Keratinocyte (primary cell): ENCODE results near the gene ZNF768.

Experiments
- EZH2 ChIP-seq: IDR thresholded peaks from one replicate; pipeline ENCODE4 v1.6.1; 2012; ENCODE audit warnings: inconsistent platforms, mild to moderate bottlenecking, low read length, moderate library complexity
- TF ChIP-seq, protein P1 (sequence below), 3 experiments: IDR thresholded peaks in 1 of 3; conservative IDR thresholded peaks in 1 of 3; optimal IDR thresholded peaks in 1 of 3; 2 replicates in 2 of 3; 3 replicates in 1 of 3; pipeline versions ENCODE3 to v1.5.1; 2011; ENCODE audit warnings: low read length in 3 of 3, mild to moderate bottlenecking in 3 of 3, moderate library complexity in 2 of 3, control low read depth in 1 of 3, inconsistent platforms in 1 of 3; ENCODE audit not compliant: insufficient read depth in 2 of 3; ENCODE audit errors: extremely low read depth in 1 of 3

DNA sequence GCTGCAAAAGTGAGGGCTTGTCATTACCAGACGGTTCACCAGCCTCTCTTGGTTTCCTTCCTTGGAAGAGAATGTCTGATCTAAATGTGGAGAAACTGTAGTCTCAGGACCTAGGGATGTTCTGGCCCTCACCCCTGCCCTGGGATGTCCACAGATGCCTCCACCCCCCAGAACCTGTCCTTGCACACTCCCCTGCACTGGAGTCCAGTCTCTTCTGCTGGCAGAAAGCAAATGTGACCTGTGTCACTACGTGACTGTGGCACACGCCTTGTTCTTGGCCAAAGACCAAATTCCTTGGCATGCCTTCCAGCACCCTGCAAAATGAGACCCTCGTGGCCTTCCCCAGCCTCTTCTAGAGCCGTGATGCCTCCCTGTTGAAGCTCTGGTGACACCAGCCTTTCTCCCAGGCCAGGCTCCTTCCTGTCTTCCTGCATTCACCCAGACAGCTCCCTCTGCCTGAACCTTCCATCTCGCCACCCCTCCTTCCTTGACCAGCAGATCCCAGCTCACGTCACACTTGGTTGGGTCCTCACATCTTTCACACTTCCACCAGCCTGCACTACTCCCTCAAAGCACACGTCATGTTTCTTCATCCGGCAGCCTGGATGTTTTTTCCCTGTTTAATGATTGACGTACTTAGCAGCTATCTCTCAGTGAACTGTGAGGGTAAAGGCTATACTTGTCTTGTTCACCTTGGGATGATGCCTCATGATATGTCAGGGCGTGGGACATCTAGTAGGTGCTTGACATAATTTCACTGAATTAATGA lies 4.3 kb downstream of the ZNF768 start:
- TF ChIP-seq, protein P1, sequence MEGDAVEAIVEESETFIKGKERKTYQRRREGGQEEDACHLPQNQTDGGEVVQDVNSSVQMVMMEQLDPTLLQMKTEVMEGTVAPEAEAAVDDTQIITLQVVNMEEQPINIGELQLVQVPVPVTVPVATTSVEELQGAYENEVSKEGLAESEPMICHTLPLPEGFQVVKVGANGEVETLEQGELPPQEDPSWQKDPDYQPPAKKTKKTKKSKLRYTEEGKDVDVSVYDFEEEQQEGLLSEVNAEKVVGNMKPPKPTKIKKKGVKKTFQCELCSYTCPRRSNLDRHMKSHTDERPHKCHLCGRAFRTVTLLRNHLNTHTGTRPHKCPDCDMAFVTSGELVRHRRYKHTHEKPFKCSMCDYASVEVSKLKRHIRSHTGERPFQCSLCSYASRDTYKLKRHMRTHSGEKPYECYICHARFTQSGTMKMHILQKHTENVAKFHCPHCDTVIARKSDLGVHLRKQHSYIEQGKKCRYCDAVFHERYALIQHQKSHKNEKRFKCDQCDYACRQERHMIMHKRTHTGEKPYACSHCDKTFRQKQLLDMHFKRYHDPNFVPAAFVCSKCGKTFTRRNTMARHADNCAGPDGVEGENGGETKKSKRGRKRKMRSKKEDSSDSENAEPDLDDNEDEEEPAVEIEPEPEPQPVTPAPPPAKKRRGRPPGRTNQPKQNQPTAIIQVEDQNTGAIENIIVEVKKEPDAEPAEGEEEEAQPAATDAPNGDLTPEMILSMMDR (optimal IDR thresholded peaks at IDR 0.05 in 1 of 3, IDR thresholded peaks at IDR 0.05 in 1 of 3, conservative IDR thresholded peaks at IDR 0.05 in 1 of 3; ENCODE audit: extremely low read depth in 1 of 3, insufficient read depth in 2 of 3, low read length in 3 of 3), result no peak
- no peak for TF ChIP-seq EZH2
